ENCODE data around the gene OXT.

Gene OXT

DNA sequence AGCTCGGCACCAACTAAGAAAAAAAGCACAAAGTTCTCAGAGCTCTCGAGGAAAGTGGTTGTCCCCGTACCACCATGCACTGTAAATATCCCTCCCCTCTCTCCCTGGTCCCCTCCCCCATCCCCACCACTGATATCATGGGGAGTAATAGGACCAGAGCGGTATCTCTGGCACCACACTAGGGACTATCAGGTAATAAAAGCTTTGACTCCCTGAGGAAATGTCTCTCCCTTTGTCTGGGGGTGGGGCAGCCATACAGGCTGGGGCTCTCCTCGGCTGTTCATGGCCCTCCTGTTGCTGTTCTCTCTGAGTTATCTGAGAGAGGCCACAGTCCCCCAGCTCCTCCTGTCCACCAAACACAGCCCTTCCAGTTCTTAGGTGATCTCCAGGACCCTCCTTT, 33.0 kb upstream of the OXT start:
- DNase-seq (ENCODE audit: low read depth in 1 of 2, low spot score in 1 of 2), result no peak
- TF ChIP-seq, protein P1, sequence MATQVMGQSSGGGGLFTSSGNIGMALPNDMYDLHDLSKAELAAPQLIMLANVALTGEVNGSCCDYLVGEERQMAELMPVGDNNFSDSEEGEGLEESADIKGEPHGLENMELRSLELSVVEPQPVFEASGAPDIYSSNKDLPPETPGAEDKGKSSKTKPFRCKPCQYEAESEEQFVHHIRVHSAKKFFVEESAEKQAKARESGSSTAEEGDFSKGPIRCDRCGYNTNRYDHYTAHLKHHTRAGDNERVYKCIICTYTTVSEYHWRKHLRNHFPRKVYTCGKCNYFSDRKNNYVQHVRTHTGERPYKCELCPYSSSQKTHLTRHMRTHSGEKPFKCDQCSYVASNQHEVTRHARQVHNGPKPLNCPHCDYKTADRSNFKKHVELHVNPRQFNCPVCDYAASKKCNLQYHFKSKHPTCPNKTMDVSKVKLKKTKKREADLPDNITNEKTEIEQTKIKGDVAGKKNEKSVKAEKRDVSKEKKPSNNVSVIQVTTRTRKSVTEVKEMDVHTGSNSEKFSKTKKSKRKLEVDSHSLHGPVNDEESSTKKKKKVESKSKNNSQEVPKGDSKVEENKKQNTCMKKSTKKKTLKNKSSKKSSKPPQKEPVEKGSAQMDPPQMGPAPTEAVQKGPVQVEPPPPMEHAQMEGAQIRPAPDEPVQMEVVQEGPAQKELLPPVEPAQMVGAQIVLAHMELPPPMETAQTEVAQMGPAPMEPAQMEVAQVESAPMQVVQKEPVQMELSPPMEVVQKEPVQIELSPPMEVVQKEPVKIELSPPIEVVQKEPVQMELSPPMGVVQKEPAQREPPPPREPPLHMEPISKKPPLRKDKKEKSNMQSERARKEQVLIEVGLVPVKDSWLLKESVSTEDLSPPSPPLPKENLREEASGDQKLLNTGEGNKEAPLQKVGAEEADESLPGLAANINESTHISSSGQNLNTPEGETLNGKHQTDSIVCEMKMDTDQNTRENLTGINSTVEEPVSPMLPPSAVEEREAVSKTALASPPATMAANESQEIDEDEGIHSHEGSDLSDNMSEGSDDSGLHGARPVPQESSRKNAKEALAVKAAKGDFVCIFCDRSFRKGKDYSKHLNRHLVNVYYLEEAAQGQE (IDR thresholded peaks at IDR 0.05; ENCODE audit: insufficient replicate concordance, low read depth), result no peak
- no peaks in the 10 kb centered on the region for H3K27me3 ChIP-seq (ENCODE audit: insufficient read depth, poor library complexity, severe bottlenecking)
- no peak overlapping the region for H3K4me3 ChIP-seq (replicated peaks; ENCODE audit: insufficient read depth, low read length)
- no peak overlapping the region for H3K27ac ChIP-seq (replicated peaks)

DNA sequence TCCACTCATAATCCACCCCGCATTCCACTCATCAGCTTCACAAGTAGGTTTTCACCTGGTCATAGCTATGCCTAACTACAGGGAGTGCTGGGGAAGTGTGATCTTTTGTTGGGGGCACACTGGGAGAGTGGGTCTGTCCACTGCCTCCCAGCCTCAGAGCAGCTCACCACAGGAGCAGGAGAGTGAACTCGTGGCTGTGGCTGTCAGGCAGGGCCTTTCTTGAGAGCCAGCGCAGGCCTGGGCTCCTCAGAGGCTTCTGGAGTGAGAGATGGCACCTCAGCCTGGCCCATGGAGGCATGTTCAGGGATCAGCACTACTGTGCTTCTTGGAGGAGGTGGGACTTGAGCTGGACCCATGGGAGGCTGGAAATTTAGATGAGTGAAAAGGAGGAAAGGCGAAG, 32.0 kb upstream of the OXT start:
- Histone ChIP-seq H3K27ac (replicated peaks) (no peak overlapping the region), H3K27me3 (ENCODE audit: insufficient read depth, poor library complexity, severe bottlenecking) (no peaks in the 10 kb centered on the region), H3K4me3 (replicated peaks; ENCODE audit: insufficient read depth, low read length) (no peak overlapping the region)
- DNase-seq (ENCODE audit: low read depth in 1 of 2, low spot score in 1 of 2), result no peak
- TF ChIP-seq SPI1 (IDR thresholded peaks at IDR 0.05; ENCODE audit: borderline replicate concordance, low read depth), result no peak
- no peak for TF ChIP-seq POLR2AphosphoS5 (IDR thresholded peaks at IDR 0.05; ENCODE audit: low read depth)
- no peak for TF ChIP-seq GABPA (IDR thresholded peaks at IDR 0.05; ENCODE audit: low read depth)
- TF ChIP-seq, protein P1 (IDR thresholded peaks at IDR 0.05; ENCODE audit: insufficient replicate concordance, low read depth), result no peak
- TF ChIP-seq, protein P2, sequence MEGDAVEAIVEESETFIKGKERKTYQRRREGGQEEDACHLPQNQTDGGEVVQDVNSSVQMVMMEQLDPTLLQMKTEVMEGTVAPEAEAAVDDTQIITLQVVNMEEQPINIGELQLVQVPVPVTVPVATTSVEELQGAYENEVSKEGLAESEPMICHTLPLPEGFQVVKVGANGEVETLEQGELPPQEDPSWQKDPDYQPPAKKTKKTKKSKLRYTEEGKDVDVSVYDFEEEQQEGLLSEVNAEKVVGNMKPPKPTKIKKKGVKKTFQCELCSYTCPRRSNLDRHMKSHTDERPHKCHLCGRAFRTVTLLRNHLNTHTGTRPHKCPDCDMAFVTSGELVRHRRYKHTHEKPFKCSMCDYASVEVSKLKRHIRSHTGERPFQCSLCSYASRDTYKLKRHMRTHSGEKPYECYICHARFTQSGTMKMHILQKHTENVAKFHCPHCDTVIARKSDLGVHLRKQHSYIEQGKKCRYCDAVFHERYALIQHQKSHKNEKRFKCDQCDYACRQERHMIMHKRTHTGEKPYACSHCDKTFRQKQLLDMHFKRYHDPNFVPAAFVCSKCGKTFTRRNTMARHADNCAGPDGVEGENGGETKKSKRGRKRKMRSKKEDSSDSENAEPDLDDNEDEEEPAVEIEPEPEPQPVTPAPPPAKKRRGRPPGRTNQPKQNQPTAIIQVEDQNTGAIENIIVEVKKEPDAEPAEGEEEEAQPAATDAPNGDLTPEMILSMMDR (IDR thresholded peaks at IDR 0.05; ENCODE audit: insufficient read depth, low read length), result no peak

DNA sequence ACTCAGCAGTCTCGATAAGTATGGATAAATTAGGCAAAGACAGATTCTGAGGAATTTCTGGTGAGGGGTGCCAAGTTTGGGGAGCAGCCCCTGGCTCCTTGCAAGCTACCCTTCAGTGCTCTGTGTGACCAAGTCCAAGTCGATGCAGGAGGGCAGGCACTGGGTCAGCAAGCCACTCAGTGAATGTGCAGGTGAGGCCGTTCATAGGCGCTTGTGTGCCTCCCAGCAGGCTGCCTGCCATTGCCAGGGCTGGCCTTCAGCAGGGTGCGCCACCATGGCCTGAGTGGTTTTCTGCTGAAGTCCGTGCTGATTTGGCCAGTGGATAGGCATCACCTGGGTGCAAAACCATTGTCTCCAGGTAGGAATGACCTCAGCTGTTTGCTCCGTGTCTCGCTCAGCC, 31.3 kb upstream of the OXT start:
- no peak for DNase-seq (ENCODE audit: low read depth in 1 of 2, low spot score in 1 of 2)
- TF ChIP-seq, protein P2 (IDR thresholded peaks at IDR 0.05; ENCODE audit: insufficient read depth, low read length), result no peak
- TF ChIP-seq POLR2AphosphoS5 (IDR thresholded peaks at IDR 0.05; ENCODE audit: low read depth), result no peak
- no peak for TF ChIP-seq SPI1 (IDR thresholded peaks at IDR 0.05; ENCODE audit: borderline replicate concordance, low read depth)
- TF ChIP-seq GABPA (IDR thresholded peaks at IDR 0.05; ENCODE audit: low read depth), result no peak
- TF ChIP-seq, protein P1 (IDR thresholded peaks at IDR 0.05; ENCODE audit: insufficient replicate concordance, low read depth), result no peak
- Histone ChIP-seq H3K4me3 (replicated peaks; ENCODE audit: insufficient read depth, low read length) (no peak overlapping the region), H3K27me3 (ENCODE audit: insufficient read depth, poor library complexity, severe bottlenecking) (no peaks in the 10 kb centered on the region), H3K27ac (replicated peaks) (no peak overlapping the region)
